Endothelial cell of umbilical vein (primary cell): ENCODE results near the gene FOLR2. TPM values are rescaled to one million over a fixed set of nuclear protein-coding genes. Genes with fewer than 3 reads are reported as not detected.
"Not testable (repeated sequence)": the region's sequence is repeated elsewhere in the genome, so short reads cannot be mapped to it uniquely, and the experiment has no call there.

Experiments used
- BruUV-seq: library from RNA; stranded (reverse); fragments of 400-500 nt; replicated peaks from 2 replicates; lab custom pipeline; 2021; lab: Mats Ljungman, UMichigan
- CTCF ChIA-PET: fragments of 300-600, 350-600 bp; sonication (Branson Sonifier 250); formaldehyde crosslinking; loops from one replicate; lab custom pipeline; 2021; ENCODE audit warnings: antibody characterized with exemption, inconsistent platforms; lab: Charles Lee
- POLR2A ChIA-PET: fragments of 300-600, 350-600 bp; sonication (Branson Sonifier 250); formaldehyde crosslinking; loops from one replicate; lab custom pipeline; 2021; ENCODE audit warnings: antibody characterized with exemption, inconsistent platforms; lab: Charles Lee
- DNase-seq: peaks from one replicate; pipeline ENCODE4 v3.0.0-alpha.2; 2011; ENCODE audit warnings: low read depth, low spot score
- FAIRE-seq: peaks from 2 replicates; lab custom pipeline; 2011; peaks lifted over from hg19 to GRCh38; lab: Jason Lieb, UNC
- H2AFZ ChIP-seq: 2 replicates; pipeline ENCODE4 v1.6.0; 2012; ENCODE audit warnings: low read depth, low read length, control low read depth, inconsistent platforms
- H3K27ac ChIP-seq: 2 replicates; pipeline ENCODE4 v1.5.1; 2011; ENCODE audit warnings: low read depth, mild to moderate bottlenecking, control low read depth, low read length, moderate library complexity; ENCODE audit not compliant: insufficient read depth
- H3K27me3 ChIP-seq, 2 experiments: 2 replicates each; pipeline versions ENCODE4 v1.6.0 to v1.6.1; 2011; ENCODE audit warnings: low read length in 2 of 2, mixed read lengths in 1 of 2; ENCODE audit not compliant: control insufficient read depth in 2 of 2, insufficient read depth in 2 of 2
- H3K36me3 ChIP-seq, 2 experiments: 2 replicates in 1 of 2; 3 replicates in 1 of 2; pipeline ENCODE4 v1.5.1; 2011; ENCODE audit warnings: low read length in 2 of 2, mild to moderate bottlenecking in 1 of 2, moderate library complexity in 1 of 2; ENCODE audit not compliant: control insufficient read depth in 2 of 2, insufficient read depth in 2 of 2; ENCODE audit errors: extremely low read depth in 1 of 2
- H3K4me1 ChIP-seq: 3 replicates; pipeline ENCODE4 v1.5.1; 2011; ENCODE audit warnings: mild to moderate bottlenecking, low read length; ENCODE audit not compliant: control insufficient read depth, insufficient read depth; ENCODE audit errors: extremely low read depth
- H3K4me2 ChIP-seq: 2 replicates; pipeline ENCODE4 v1.6.1; 2011; ENCODE audit warnings: low read length, control low read depth, mixed read lengths; ENCODE audit not compliant: insufficient read depth
- H3K4me3 ChIP-seq, 3 experiments: fragments of 200-600 bp in 1 of 3; sonication (generic), shearing (Covaris generic) in 1 of 3; replicated peaks in 1 of 3; 2 replicates each; pipeline ENCODE4 v1.5.1; 2011 to 2016; ENCODE audit warnings: control low read depth in 3 of 3, low read length in 3 of 3, mild to moderate bottlenecking in 2 of 3, inconsistent platforms in 1 of 3, low read depth in 1 of 3, moderate library complexity in 1 of 3; ENCODE audit not compliant: insufficient read depth in 1 of 3
- H3K79me2 ChIP-seq: 2 replicates; pipeline ENCODE4 v1.6.0; 2012; ENCODE audit warnings: low read length, inconsistent platforms; ENCODE audit not compliant: control insufficient read depth, insufficient read depth
- H3K9ac ChIP-seq: replicated peaks from 2 replicates; pipeline ENCODE3; 2011; ENCODE audit warnings: low read length, control low read depth; ENCODE audit not compliant: insufficient read depth; ENCODE audit errors: extremely low read depth
- H3K9me1 ChIP-seq: replicated peaks from 3 replicates; pipeline ENCODE4 v1.6.0; 2011; ENCODE audit warnings: mild to moderate bottlenecking, low read length; ENCODE audit not compliant: control insufficient read depth, insufficient read depth; ENCODE audit errors: extremely low read depth
- H3K9me3 ChIP-seq: replicated peaks from 2 replicates; pipeline ENCODE4 v1.5.1; 2012; ENCODE audit warnings: low read length, inconsistent platforms; ENCODE audit not compliant: control insufficient read depth, insufficient read depth
- H4K20me1 ChIP-seq: replicated peaks from 2 replicates; pipeline ENCODE3; 2011; ENCODE audit warnings: mild to moderate bottlenecking, low read length; ENCODE audit not compliant: control insufficient read depth, insufficient read depth; ENCODE audit errors: extremely low read depth
- POLR2AphosphoS5 ChIP-seq: IDR thresholded peaks from 2 replicates; pipeline ENCODE4 v1.6.1; 2012; ENCODE audit warnings: low read depth, mild to moderate bottlenecking, control low read depth, low read length, moderate library complexity; ENCODE audit not compliant: insufficient read depth
- dilution Hi-C: fragments of 300-500 bp; cut with MboI; formaldehyde crosslinking; loops from one replicate; pipeline ENCODE4 v1.15.0; 2019; ENCODE audit warnings: low sequenced_read_pairs; ENCODE audit not compliant: extremely low pct_ligation_motif_present
- intact Hi-C: fragments of 100-400 bp; cut with micrococcal nuclease; formaldehyde crosslinking; loops from one replicate; pipeline ENCODE4 v1.10.0; 2022
- polyA plus RNA-seq, 4 experiments: library from polyadenylated mRNA; depleted of rRNA in 3 of 4; stranded (reverse) in 3 of 4; unstranded in 1 of 4; fragments of >200 nt; gene quantifications; 2 replicates each; pipeline versions ENCODE4 v1.2.1 to v1.2.3, GENCODE V29; 2011 to 2012; ENCODE audit warnings: missing spikeins in 1 of 4
- total RNA-seq: library from RNA; stranded (reverse); gene quantifications from 2 replicates; pipeline ENCODE4 v1.2.3, GENCODE V29; 2021
- TF ChIP-seq, protein P1 (sequence below), 2 donors: IDR thresholded peaks; 1 replicate in 1 of 2; 2 replicates in 1 of 2; pipeline ENCODE4 v1.5.1; 2011; ENCODE audit warnings: low read length in 2 of 2, mild to moderate bottlenecking in 2 of 2, moderate library complexity in 2 of 2, control low read depth in 1 of 2, inconsistent platforms in 1 of 2, low read depth in 1 of 2; ENCODE audit not compliant: insufficient read depth in 1 of 2; ENCODE audit errors: extremely low read depth in 1 of 2

FOLR2 gene
- total and polyA plus RNA-seq, 2 donors (not counting 3 experiments of a cell fraction or from before 2014, with no cell fraction given): not detected

DNA sequence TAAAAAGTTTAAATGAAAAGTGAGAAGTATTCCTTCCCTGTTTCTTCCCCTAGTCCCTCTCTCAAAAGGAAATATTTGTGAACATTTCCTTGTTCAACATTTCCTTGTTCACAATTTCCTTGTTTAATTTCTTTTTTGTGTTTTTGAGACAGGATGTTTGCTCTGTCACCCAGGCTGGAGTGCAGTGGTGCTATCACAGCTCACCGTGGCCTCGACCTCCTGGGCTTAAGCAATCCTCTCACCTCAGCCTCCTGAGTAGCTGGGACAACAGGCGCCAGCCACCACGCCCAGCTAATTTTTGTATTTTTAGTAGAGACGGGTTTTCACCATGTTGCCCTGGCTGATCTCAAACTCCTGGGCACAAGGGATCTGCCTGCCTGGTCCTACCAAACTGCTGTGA, 50.4 kb downstream of the FOLR2 start:
- H3K27me3 ChIP-seq, H2AFZ ChIP-seq, H3K4me2 ChIP-seq, H3K27ac ChIP-seq, H3K4me3 ChIP-seq, H3K79me2 ChIP-seq, DNase-seq, H3K36me3 ChIP-seq, H3K9ac ChIP-seq, dilution Hi-C loops, H3K4me1 ChIP-seq, H4K20me1 ChIP-seq, POLR2A ChIA-PET, BruUV-seq, H3K9me3 ChIP-seq, H3K9me1 ChIP-seq, FAIRE-seq, intact Hi-C loops: not testable (repeated sequence)
- CTCF ChIA-PET: interaction anchor here (0.9 to 2.0 kb wide), 4 partner anchors 8 to 164 kb away, joined by 3 to 7 read pairs (median 3); no protein-coding TSS in a partner anchor

DNA sequence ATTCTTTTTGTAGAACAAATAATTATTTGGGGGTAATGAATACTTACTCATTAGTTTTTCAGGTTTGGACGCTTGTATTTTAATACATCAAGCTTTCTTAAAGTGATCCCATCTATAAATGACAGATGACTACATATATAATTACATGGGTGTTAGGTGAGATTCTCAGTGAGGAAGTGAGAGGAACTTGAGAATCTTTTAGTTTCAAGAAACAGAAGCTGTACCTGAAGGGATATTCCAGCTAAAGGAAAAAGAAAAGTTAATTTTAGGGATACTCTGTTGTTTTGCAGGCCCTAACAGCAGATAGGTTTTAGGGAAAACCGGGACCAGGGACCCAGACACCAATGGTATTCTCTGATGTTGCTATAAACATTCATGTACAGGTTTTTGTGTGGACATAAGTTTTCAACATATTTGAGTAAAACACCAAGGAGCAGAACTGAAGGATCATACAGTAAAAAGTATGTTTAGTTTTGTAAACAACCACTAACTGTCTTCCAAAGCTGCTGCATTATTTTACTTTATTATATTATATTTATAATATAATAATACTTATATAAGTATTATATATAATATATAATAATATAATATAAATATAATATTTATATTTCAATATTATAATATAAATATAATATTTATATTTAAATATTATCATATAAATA, 51.5 kb downstream of the FOLR2 start:
- TF ChIP-seq, protein P1, sequence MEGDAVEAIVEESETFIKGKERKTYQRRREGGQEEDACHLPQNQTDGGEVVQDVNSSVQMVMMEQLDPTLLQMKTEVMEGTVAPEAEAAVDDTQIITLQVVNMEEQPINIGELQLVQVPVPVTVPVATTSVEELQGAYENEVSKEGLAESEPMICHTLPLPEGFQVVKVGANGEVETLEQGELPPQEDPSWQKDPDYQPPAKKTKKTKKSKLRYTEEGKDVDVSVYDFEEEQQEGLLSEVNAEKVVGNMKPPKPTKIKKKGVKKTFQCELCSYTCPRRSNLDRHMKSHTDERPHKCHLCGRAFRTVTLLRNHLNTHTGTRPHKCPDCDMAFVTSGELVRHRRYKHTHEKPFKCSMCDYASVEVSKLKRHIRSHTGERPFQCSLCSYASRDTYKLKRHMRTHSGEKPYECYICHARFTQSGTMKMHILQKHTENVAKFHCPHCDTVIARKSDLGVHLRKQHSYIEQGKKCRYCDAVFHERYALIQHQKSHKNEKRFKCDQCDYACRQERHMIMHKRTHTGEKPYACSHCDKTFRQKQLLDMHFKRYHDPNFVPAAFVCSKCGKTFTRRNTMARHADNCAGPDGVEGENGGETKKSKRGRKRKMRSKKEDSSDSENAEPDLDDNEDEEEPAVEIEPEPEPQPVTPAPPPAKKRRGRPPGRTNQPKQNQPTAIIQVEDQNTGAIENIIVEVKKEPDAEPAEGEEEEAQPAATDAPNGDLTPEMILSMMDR (IDR thresholded peaks at IDR 0.05; ENCODE audit: extremely low read depth in 1 of 2, insufficient read depth in 1 of 2, low read depth in 1 of 2, low read length in 2 of 2): no peak
- TF ChIP-seq POLR2AphosphoS5: no peak
- Histone ChIP-seq H2AFZ (no peak overlapping the region), H3K9me1 (no peaks in the 10 kb centered on the region), H3K9ac (no peak overlapping the region), H4K20me1 (no peaks in the 10 kb centered on the region), H3K4me2 (no peak overlapping the region), H3K27ac (no peak overlapping the region), H3K79me2 (no peaks in the 10 kb centered on the region), H3K4me3 (no peak overlapping the region), H3K36me3 (no peaks in the 10 kb centered on the region), H3K9me3 (no peaks in the 10 kb centered on the region), H3K27me3 (peaks cover 2 to 7% of the 10 kb centered on the region in 2 experiments), H3K4me1 (no peaks in the 10 kb centered on the region)
- no peak for DNase-seq
- dilution Hi-C loops: no loop called here
- CTCF ChIA-PET: interaction anchor here (0.9 to 1.6 kb wide), 3 partner anchors 9 to 13 kb away, joined by 3 read pairs; no protein-coding TSS in a partner anchor
- FAIRE-seq: no peak
- BruUV-seq: no TSS peak
- POLR2A ChIA-PET: no interaction called here
- intact Hi-C loops: no loop called here

Other genes with a start within 250 kb of the FOLR2 start
- gene IL18BP, start 217.9 kb upstream of the FOLR2 start, total RNA-seq: 12.9 and 13.0 TPM in 2 replicates
- gene IL18BP, start 217.9 kb upstream of the FOLR2 start, polyA plus RNA-seq: 20.1 and 25.1 TPM in 2 replicates
- 164 and 168 TPM in 2 replicates for gene NUMA1, start 136.3 kb upstream of the FOLR2 start, total RNA-seq
- gene NUMA1, start 136.3 kb upstream of the FOLR2 start, polyA plus RNA-seq: 120 and 121 TPM in 2 replicates
- 3.8 and 6.1 TPM in 2 replicates for gene LRRC51, start 135.9 kb upstream of the FOLR2 start, total RNA-seq
- 3.5 and 4.4 TPM in 2 replicates for gene LRRC51, start 135.9 kb upstream of the FOLR2 start, polyA plus RNA-seq
- 91.1 and 95.1 TPM in 2 replicates for gene LAMTOR1, start 113.5 kb upstream of the FOLR2 start, total RNA-seq
- 174 and 214 TPM in 2 replicates for gene LAMTOR1, start 113.5 kb upstream of the FOLR2 start, polyA plus RNA-seq
- gene TOMT, start 110.9 kb upstream of the FOLR2 start, total RNA-seq: not detected in 2 replicates
- 0.08 TPM in 1 of 2 replicates, not detected in the other for gene TOMT, start 110.9 kb upstream of the FOLR2 start, polyA plus RNA-seq
- 67.0 and 72.4 TPM in 2 replicates for gene ANAPC15, start 104.1 kb upstream of the FOLR2 start, total RNA-seq
- 52.0 and 70.5 TPM in 2 replicates for gene ANAPC15, start 104.1 kb upstream of the FOLR2 start, polyA plus RNA-seq
- not detected in 2 replicates for gene FOLR3, start 81.1 kb upstream of the FOLR2 start, total RNA-seq
- gene FOLR3, start 81.1 kb upstream of the FOLR2 start, polyA plus RNA-seq: not detected in 2 replicates
- not detected in 2 replicates for gene FOLR1, start 24.7 kb upstream of the FOLR2 start, total RNA-seq
- not detected in 2 replicates for gene FOLR1, start 24.7 kb upstream of the FOLR2 start, polyA plus RNA-seq
- 184 and 211 TPM in 2 replicates for gene INPPL1, start 8.0 kb downstream of the FOLR2 start, total RNA-seq
- 125 and 153 TPM in 2 replicates for gene INPPL1, start 8.0 kb downstream of the FOLR2 start, polyA plus RNA-seq
- gene PHOX2A, start 27.4 kb downstream of the FOLR2 start, total RNA-seq: not detected in 2 replicates
- not detected in 2 replicates for gene PHOX2A, start 27.4 kb downstream of the FOLR2 start, polyA plus RNA-seq
- 31.5 and 32.6 TPM in 2 replicates for gene CLPB, start 217.7 kb downstream of the FOLR2 start, total RNA-seq
- 18.1 and 18.6 TPM in 2 replicates for gene CLPB, start 217.7 kb downstream of the FOLR2 start, polyA plus RNA-seq